ENCODE results near the gene SMIM44.

The SMIM44 gene

GRCh38 chr19:3433805-3434540, 49.3 kb downstream of the SMIM44 start:
- no peak for DNase-seq

DNA sequence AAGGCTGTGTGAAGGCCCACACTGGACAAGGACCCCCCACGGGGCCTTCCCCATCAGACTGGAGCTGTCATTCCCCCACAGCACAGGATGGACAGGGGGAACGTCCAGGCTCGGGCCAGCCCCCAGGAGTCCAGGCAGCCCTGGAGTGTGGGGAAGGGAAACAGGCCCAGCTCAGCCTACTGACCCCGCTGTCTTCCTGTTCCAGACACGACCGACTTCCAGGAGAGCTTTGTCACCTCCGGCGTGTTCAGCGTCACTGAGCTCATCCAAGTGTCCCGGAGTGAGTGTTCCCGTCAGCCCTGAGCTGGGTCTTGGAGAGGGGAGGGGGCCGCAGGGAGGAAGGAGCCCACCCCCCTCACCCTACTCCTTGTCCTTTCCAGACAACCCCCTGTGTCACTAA, 49.9 kb downstream of the SMIM44 start:
- DNase-seq: no peak
